ENCODE data around the gene RASGRF2. TPM values are rescaled to one million over a fixed set of nuclear protein-coding genes. Genes with fewer than 3 reads are reported as not detected.

The RASGRF2 gene
- polyA plus RNA-seq, 2 of the 4 experiments (the other 2 are of a cell fraction): 1.4 to 2.1 TPM

DNA sequence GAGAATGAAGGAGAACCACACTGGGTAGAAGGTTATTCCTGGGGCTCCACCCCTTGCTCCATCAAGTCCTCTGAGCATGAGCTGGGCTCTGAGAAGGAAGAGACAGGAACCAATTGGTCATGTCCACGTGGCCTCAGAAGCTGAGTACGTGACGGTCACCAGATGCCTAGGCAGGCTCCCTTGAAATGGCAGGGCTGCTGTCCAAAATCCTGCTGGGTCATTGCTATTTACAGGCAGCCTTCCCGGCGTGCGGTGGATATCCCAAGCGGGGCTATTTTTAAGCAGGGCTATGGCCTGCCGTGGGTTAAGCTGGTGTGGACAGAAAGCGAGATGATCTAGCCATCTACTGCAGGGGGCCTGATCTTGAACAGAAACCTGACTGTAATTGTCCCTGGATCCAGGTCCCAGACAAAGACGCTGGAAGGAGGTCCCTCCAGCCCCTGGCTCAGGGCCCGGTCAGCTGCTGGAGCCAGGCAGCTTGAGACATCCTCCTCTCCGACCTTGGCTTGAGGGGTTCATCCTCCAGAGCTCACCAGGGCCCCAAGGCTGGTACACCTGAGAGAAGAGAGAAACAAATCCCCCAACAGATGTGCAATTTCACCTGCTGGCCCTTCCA, 272.4 kb downstream of the RASGRF2 start:
- H3K27ac ChIP-seq: no peak overlapping the region
- H3K9me3 ChIP-seq: no peaks in the 10 kb centered on the region
- FAIRE-seq (no peak), ATAC-seq (no peak), DNase-seq (ENCODE audit: low read depth in 1 of 2, low spot score in 1 of 2) (no peak)
- H3K4me2 ChIP-seq: no peak overlapping the region
- no peak overlapping the region for H3K4me3 ChIP-seq
- POLR2A ChIA-PET: no interaction called here
- CTCF ChIA-PET: interaction anchor here (0.6 to 1.4 kb wide), 3 partner anchors 8 to 967 kb away, joined by 3 to 4 read pairs (median 4); no protein-coding TSS in a partner anchor
- 87% methylated on average over 12 of the region's 12 CpGs for WGBS (ENCODE audit: missing lambda C conversion rate)
- TF ChIP-seq ESRRA (IDR thresholded peaks at IDR 0.05; ENCODE audit: borderline replicate concordance, low read length): no peak
- TF ChIP-seq EHF (CRISPR knock-in tag; IDR thresholded peaks at IDR 0.05): no peak
- TF ChIP-seq KDM5A (IDR thresholded peaks at IDR 0.05): no peak
- no peak for TF ChIP-seq ZFP36 (IDR thresholded peaks at IDR 0.05; ENCODE audit: borderline replicate concordance, partially characterized antibody)
- TF ChIP-seq HEYL (CRISPR knock-in tag; IDR thresholded peaks at IDR 0.05): no peak
- no peak for TF ChIP-seq JUNB (IDR thresholded peaks at IDR 0.05)
- TF ChIP-seq, protein P1, sequence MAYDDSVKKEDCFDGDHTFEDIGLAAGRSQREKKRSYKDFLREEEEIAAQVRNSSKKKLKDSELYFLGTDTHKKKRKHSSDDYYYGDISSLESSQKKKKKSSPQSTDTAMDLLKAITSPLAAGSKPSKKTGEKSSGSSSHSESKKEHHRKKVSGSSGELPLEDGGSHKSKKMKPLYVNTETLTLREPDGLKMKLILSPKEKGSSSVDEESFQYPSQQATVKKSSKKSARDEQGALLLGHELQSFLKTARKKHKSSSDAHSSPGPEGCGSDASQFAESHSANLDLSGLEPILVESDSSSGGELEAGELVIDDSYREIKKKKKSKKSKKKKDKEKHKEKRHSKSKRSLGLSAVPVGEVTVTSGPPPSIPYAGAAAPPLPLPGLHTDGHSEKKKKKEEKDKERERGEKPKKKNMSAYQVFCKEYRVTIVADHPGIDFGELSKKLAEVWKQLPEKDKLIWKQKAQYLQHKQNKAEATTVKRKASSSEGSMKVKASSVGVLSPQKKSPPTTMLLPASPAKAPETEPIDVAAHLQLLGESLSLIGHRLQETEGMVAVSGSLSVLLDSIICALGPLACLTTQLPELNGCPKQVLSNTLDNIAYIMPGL (CRISPR knock-in tag; IDR thresholded peaks at IDR 0.05; ENCODE audit: borderline replicate concordance): no peak
- TF ChIP-seq CBX8 (IDR thresholded peaks at IDR 0.05): no peak
- TF ChIP-seq, protein P2, sequence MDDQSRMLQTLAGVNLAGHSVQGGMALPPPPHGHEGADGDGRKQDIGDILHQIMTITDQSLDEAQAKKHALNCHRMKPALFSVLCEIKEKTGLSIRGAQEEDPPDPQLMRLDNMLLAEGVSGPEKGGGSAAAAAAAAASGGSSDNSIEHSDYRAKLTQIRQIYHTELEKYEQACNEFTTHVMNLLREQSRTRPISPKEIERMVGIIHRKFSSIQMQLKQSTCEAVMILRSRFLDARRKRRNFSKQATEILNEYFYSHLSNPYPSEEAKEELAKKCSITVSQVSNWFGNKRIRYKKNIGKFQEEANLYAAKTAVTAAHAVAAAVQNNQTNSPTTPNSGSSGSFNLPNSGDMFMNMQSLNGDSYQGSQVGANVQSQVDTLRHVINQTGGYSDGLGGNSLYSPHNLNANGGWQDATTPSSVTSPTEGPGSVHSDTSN (IDR thresholded peaks at IDR 0.05): no peak
- TF ChIP-seq TFCP2L1 (CRISPR knock-in tag; IDR thresholded peaks at IDR 0.05): no peak
- no peak for TF ChIP-seq POLR2A (IDR thresholded peaks at IDR 0.05; ENCODE audit: low read length)
- no peak for TF ChIP-seq SMC3 (IDR thresholded peaks at IDR 0.05)
- no peak for TF ChIP-seq HOXB5 (CRISPR knock-in tag; IDR thresholded peaks at IDR 0.05)
- no peak for TF ChIP-seq EHMT2 (IDR thresholded peaks at IDR 0.05; ENCODE audit: low read depth)
- no peaks in the 10 kb centered on the region for H3K4me1 ChIP-seq

DNA sequence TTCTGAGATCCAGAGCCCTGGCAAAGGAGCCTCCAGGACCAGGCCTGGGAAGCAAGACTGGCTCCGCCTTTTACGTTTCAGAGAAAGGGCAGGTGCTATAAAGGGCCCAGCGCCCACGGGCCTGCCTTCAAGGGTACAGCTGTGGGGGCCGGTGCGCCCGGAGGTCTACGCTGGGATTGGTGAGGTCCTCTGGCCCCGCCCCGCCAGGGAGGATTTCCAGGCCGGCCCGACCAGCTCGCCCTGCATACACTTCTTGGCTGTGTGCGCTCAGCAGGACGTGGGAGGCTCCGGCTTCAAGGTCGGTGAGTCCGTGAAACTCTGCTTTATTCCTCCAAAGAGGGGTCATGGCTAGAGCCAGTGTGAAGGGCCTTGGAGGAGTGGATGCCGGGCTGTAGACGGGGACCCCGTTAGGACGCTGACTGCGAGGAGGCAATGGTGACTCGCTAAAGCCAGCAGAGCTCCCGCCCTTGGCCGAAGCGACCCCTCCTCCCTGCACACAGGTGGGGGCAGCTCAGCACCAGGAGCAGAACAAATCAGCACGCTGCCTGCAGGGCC, 273.0 kb downstream of the RASGRF2 start, which contains the start of gene CKMT2:
TSS of gene CKMT2 (plus strand) at position 243 of the 555 bp plus-strand sequence. CDS start 17,811 bp downstream, outside the sequence.
- Histone ChIP-seq H3K27ac (no peak within 1 kb of the TSS), H3K4me3 (no peak within 1 kb of the TSS), H3K9me3 (no peaks in the 10 kb centered on the region), H3K4me2 (no peak within 1 kb of the TSS), H3K4me1 (no peaks in the 10 kb centered on the region)
- FAIRE-seq: no peak
- 90% methylated on average over 23 of the region's 28 CpGs for WGBS (ENCODE audit: missing lambda C conversion rate)
- no peak for DNase-seq (ENCODE audit: low read depth in 1 of 2, low spot score in 1 of 2)
- ChIA-PET CTCF (interaction anchor here (0.6 to 1.4 kb wide), 3 partner anchors 9 to 519 kb away, joined by 3 to 4 read pairs (median 4); no protein-coding TSS in a partner anchor), POLR2A (no interaction called here)
- ATAC-seq: no peak; a peak in 3 of 6 replicates
- TF ChIP-seq ZSCAN20 (CRISPR knock-in tag; IDR thresholded peaks at IDR 0.05): no peak
- no peak for TF ChIP-seq MYC (IDR thresholded peaks at IDR 0.05; ENCODE audit: borderline replicate concordance, low read length)
- TF ChIP-seq HOXB13 (CRISPR knock-in tag; IDR thresholded peaks at IDR 0.05; ENCODE audit: low read depth): no peak
- no peak for TF ChIP-seq RNF2 (IDR thresholded peaks at IDR 0.05; ENCODE audit: borderline replicate concordance, low read depth)
- no peak for TF ChIP-seq CHD2 (IDR thresholded peaks at IDR 0.05; ENCODE audit: low read length, partially characterized antibody)
- no peak for TF ChIP-seq CEBPB (IDR thresholded peaks at IDR 0.05)
- TF ChIP-seq, protein P2 (IDR thresholded peaks at IDR 0.05): no peak
- no peak for TF ChIP-seq CBX8 (IDR thresholded peaks at IDR 0.05)
- no peak for TF ChIP-seq FOSB (CRISPR knock-in tag; IDR thresholded peaks at IDR 0.05)
- TF ChIP-seq, protein P3, sequence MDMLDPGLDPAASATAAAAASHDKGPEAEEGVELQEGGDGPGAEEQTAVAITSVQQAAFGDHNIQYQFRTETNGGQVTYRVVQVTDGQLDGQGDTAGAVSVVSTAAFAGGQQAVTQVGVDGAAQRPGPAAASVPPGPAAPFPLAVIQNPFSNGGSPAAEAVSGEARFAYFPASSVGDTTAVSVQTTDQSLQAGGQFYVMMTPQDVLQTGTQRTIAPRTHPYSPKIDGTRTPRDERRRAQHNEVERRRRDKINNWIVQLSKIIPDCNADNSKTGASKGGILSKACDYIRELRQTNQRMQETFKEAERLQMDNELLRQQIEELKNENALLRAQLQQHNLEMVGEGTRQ (IDR thresholded peaks at IDR 0.05): no peak
- TF ChIP-seq RFX5 (IDR thresholded peaks at IDR 0.05): no peak
- no peak for TF ChIP-seq TFCP2L1 (CRISPR knock-in tag; IDR thresholded peaks at IDR 0.05)
- TF ChIP-seq JUNB (IDR thresholded peaks at IDR 0.05): no peak
- TF ChIP-seq JUN (IDR thresholded peaks at IDR 0.05): no peak
- no peak for TF ChIP-seq KDM5A (IDR thresholded peaks at IDR 0.05)
- no peak for TF ChIP-seq ZFP36 (IDR thresholded peaks at IDR 0.05; ENCODE audit: borderline replicate concordance, partially characterized antibody)
- TF ChIP-seq MAZ (IDR thresholded peaks at IDR 0.05; ENCODE audit: borderline replicate concordance, low read depth, low read length): no peak

Measured in A549 (cell line).